ENCODE results near the gene RIMBP2.

RIMBP2 gene

GRCh38 chr12:130602251-130602650 lies 113.8 kb downstream of the RIMBP2 start:
- Histone ChIP-seq H3K4me1 (ENCODE audit: control insufficient read depth, low read depth, low read length) (no peaks in the 10 kb centered on the region), H3K36me3 (ENCODE audit: control insufficient read depth, low read depth, low read length) (no peaks in the 10 kb centered on the region), H3K4me3 (ENCODE audit: low read length) (no peak overlapping the region), H3K27me3 (ENCODE audit: control insufficient read depth, insufficient read depth, low read length) (no peaks in the 10 kb centered on the region), H3K9me3 (ENCODE audit: control insufficient read depth, low read depth, low read length) (peaks cover 8% of the 10 kb centered on the region), H3K27ac (ENCODE audit: low read length) (no peak overlapping the region), H3K9ac (ENCODE audit: low read length) (no peak overlapping the region)

GRCh38 chr12:130601327-130601726 lies 114.8 kb downstream of the RIMBP2 start:
- Histone ChIP-seq H3K4me1 (ENCODE audit: control insufficient read depth, low read depth, low read length) (no peaks in the 10 kb centered on the region), H3K9ac (ENCODE audit: low read length) (no peak overlapping the region), H3K4me3 (ENCODE audit: low read length) (no peak overlapping the region), H3K9me3 (ENCODE audit: control insufficient read depth, low read depth, low read length) (peaks cover 8% of the 10 kb centered on the region), H3K27ac (ENCODE audit: low read length) (no peak overlapping the region), H3K27me3 (ENCODE audit: control insufficient read depth, insufficient read depth, low read length) (no peaks in the 10 kb centered on the region), H3K36me3 (ENCODE audit: control insufficient read depth, low read depth, low read length) (no peaks in the 10 kb centered on the region)

GRCh38 chr12:130596241-130596640 lies 119.9 kb downstream of the RIMBP2 start:
- H3K4me3 ChIP-seq (ENCODE audit: low read length), result no peak overlapping the region
- no peaks in the 10 kb centered on the region for H3K36me3 ChIP-seq (ENCODE audit: control insufficient read depth, low read depth, low read length)
- peaks cover 8% of the 10 kb centered on the region for H3K9me3 ChIP-seq (ENCODE audit: control insufficient read depth, low read depth, low read length)
- no peak overlapping the region for H3K27ac ChIP-seq (ENCODE audit: low read length)
- H3K27me3 ChIP-seq (ENCODE audit: control insufficient read depth, insufficient read depth, low read length), result no peaks in the 10 kb centered on the region
- no peaks in the 10 kb centered on the region for H3K4me1 ChIP-seq (ENCODE audit: control insufficient read depth, low read depth, low read length)
- H3K9ac ChIP-seq (ENCODE audit: low read length), result no peak overlapping the region

GRCh38 chr12:130595566-130595965 lies 120.5 kb downstream of the RIMBP2 start:
- no peak overlapping the region for H3K27ac ChIP-seq (ENCODE audit: low read length)
- peaks cover 8% of the 10 kb centered on the region for H3K9me3 ChIP-seq (ENCODE audit: control insufficient read depth, low read depth, low read length)
- no peaks in the 10 kb centered on the region for H3K27me3 ChIP-seq (ENCODE audit: control insufficient read depth, insufficient read depth, low read length)
- H3K9ac ChIP-seq (ENCODE audit: low read length), result no peak overlapping the region
- H3K36me3 ChIP-seq (ENCODE audit: control insufficient read depth, low read depth, low read length), result no peaks in the 10 kb centered on the region
- H3K4me3 ChIP-seq (ENCODE audit: low read length), result no peak overlapping the region
- no peaks in the 10 kb centered on the region for H3K4me1 ChIP-seq (ENCODE audit: control insufficient read depth, low read depth, low read length)

GRCh38 chr12:130593056-130593455 lies 123.0 kb downstream of the RIMBP2 start:
- no peak overlapping the region for H3K27ac ChIP-seq (ENCODE audit: low read length)
- no peaks in the 10 kb centered on the region for H3K27me3 ChIP-seq (ENCODE audit: control insufficient read depth, insufficient read depth, low read length)
- H3K4me1 ChIP-seq (ENCODE audit: control insufficient read depth, low read depth, low read length), result peaks cover 4% of the 10 kb centered on the region
- no peak overlapping the region for H3K9ac ChIP-seq (ENCODE audit: low read length)
- no peak overlapping the region for H3K4me3 ChIP-seq (ENCODE audit: low read length)
- peaks cover 5% of the 10 kb centered on the region for H3K9me3 ChIP-seq (ENCODE audit: control insufficient read depth, low read depth, low read length)
- H3K36me3 ChIP-seq (ENCODE audit: control insufficient read depth, low read depth, low read length), result no peaks in the 10 kb centered on the region

- Histone ChIP-seq H3K27ac (ENCODE audit: low read length) (no peak overlapping the region), H3K36me3 (ENCODE audit: control insufficient read depth, low read depth, low read length) (no peaks in the 10 kb centered on the region), H3K9me3 (ENCODE audit: control insufficient read depth, low read depth, low read length) (peaks cover 1% of the 10 kb centered on the region), H3K27me3 (ENCODE audit: control insufficient read depth, insufficient read depth, low read length) (no peaks in the 10 kb centered on the region), H3K9ac (ENCODE audit: low read length) (no peak overlapping the region), H3K4me3 (ENCODE audit: low read length) (no peak overlapping the region), H3K4me1 (ENCODE audit: control insufficient read depth, low read depth, low read length) (peaks cover 4% of the 10 kb centered on the region)
These were observed 123.5 kb downstream of the RIMBP2 start for GRCh38 chr12:130592641-130593040.

- no peaks in the 10 kb centered on the region for H3K36me3 ChIP-seq (ENCODE audit: control insufficient read depth, low read depth, low read length)
- no peaks in the 10 kb centered on the region for H3K9me3 ChIP-seq (ENCODE audit: control insufficient read depth, low read depth, low read length)
- no peak overlapping the region for H3K9ac ChIP-seq (ENCODE audit: low read length)
- no peak overlapping the region for H3K27ac ChIP-seq (ENCODE audit: low read length)
- H3K27me3 ChIP-seq (ENCODE audit: control insufficient read depth, insufficient read depth, low read length), result no peaks in the 10 kb centered on the region
- no peak overlapping the region for H3K4me3 ChIP-seq (ENCODE audit: low read length)
- peaks cover 4% of the 10 kb centered on the region for H3K4me1 ChIP-seq (ENCODE audit: control insufficient read depth, low read depth, low read length)
These were observed 124.4 kb downstream of the RIMBP2 start for GRCh38 chr12:130591736-130592135.

- no peak overlapping the region for H3K9ac ChIP-seq (ENCODE audit: low read length)
These were observed 125.4 kb downstream of the RIMBP2 start for GRCh38 chr12:130590685-130591084.

GRCh38 chr12:130589540-130590317 lies 126.4 kb downstream of the RIMBP2 start:
- Histone ChIP-seq H3K27ac (ENCODE audit: low read length) (no peak overlapping the region), H3K4me3 (ENCODE audit: low read length) (no peak overlapping the region), H3K36me3 (ENCODE audit: control insufficient read depth, low read depth, low read length) (no peaks in the 10 kb centered on the region), H3K9me3 (ENCODE audit: control insufficient read depth, low read depth, low read length) (no peaks in the 10 kb centered on the region), H3K27me3 (ENCODE audit: control insufficient read depth, insufficient read depth, low read length) (no peaks in the 10 kb centered on the region), H3K4me1 (ENCODE audit: control insufficient read depth, low read depth, low read length) (peaks cover 4% of the 10 kb centered on the region), H3K9ac (ENCODE audit: low read length) (no peak overlapping the region)

More at GRCh38 chr12:130590685-130591084, 125.4 kb downstream of the RIMBP2 start:
- no peaks in the 10 kb centered on the region for H3K9me3 ChIP-seq (ENCODE audit: control insufficient read depth, low read depth, low read length)
- H3K4me3 ChIP-seq (ENCODE audit: low read length), result no peak overlapping the region
- H3K27me3 ChIP-seq (ENCODE audit: control insufficient read depth, insufficient read depth, low read length), result no peaks in the 10 kb centered on the region
- peaks cover 4% of the 10 kb centered on the region for H3K4me1 ChIP-seq (ENCODE audit: control insufficient read depth, low read depth, low read length)
- no peak overlapping the region for H3K27ac ChIP-seq (ENCODE audit: low read length)
- H3K36me3 ChIP-seq (ENCODE audit: control insufficient read depth, low read depth, low read length), result no peaks in the 10 kb centered on the region

- Histone ChIP-seq H3K9ac (ENCODE audit: low read length) (no peak overlapping the region), H3K4me3 (ENCODE audit: low read length) (no peak overlapping the region), H3K27ac (ENCODE audit: low read length) (no peak overlapping the region), H3K4me1 (ENCODE audit: control insufficient read depth, low read depth, low read length) (peaks cover 4% of the 10 kb centered on the region), H3K36me3 (ENCODE audit: control insufficient read depth, low read depth, low read length) (no peaks in the 10 kb centered on the region), H3K9me3 (ENCODE audit: control insufficient read depth, low read depth, low read length) (no peaks in the 10 kb centered on the region), H3K27me3 (ENCODE audit: control insufficient read depth, insufficient read depth, low read length) (no peaks in the 10 kb centered on the region)
These were observed 127.2 kb downstream of the RIMBP2 start for GRCh38 chr12:130588696-130589539.

- Histone ChIP-seq H3K36me3 (ENCODE audit: control insufficient read depth, low read depth, low read length) (no peaks in the 10 kb centered on the region), H3K27me3 (ENCODE audit: control insufficient read depth, insufficient read depth, low read length) (no peaks in the 10 kb centered on the region), H3K27ac (ENCODE audit: low read length) (no peak overlapping the region), H3K9me3 (ENCODE audit: control insufficient read depth, low read depth, low read length) (no peaks in the 10 kb centered on the region), H3K4me3 (ENCODE audit: low read length) (no peak overlapping the region), H3K9ac (ENCODE audit: low read length) (no peak overlapping the region), H3K4me1 (ENCODE audit: control insufficient read depth, low read depth, low read length) (peaks cover 4% of the 10 kb centered on the region)
These were observed 128.1 kb downstream of the RIMBP2 start for GRCh38 chr12:130587966-130588365.
